HCT116 (cell line): ENCODE data around the gene SLC66A3. TPM values are rescaled to one million over a fixed set of nuclear protein-coding genes. Genes with fewer than 3 reads are reported as not detected.

Experiments
- ATAC-seq: fragments of 200-7000 bp; cut with Tn5 transposase; 2 replicates; pipeline ENCODE4 v1.9.1; 2020; ENCODE audit warnings: mild to moderate bottlenecking, moderate library complexity
- BruUV-seq: library from RNA; stranded (reverse); fragments of 400-500 nt; replicated peaks from 2 replicates; lab custom pipeline; 2021; lab: Mats Ljungman, UMichigan
- CTCF ChIA-PET: fragments of 300-600 bp; sonication (Branson Sonifier 250); formaldehyde crosslinking; loops from one replicate; lab custom pipeline; 2021; ENCODE audit warnings: antibody characterized with exemption; lab: Charles Lee
- POLR2A ChIA-PET: fragments of 300-600, 350-600 bp; sonication (Branson Sonifier 250); formaldehyde crosslinking; loops from one replicate; lab custom pipeline; 2021; ENCODE audit warnings: antibody characterized with exemption; lab: Charles Lee
- RAD21 ChIA-PET, 2 experiments: fragments of 300-600 bp; sonication (Branson Sonifier 250); formaldehyde crosslinking; loops; one replicate each; lab custom pipeline; 2023; ENCODE audit warnings: low total read pairs in 2 of 2; ENCODE audit not compliant: uncharacterized antibody in 2 of 2, unreplicated experiment in 2 of 2, low non-redundant PET in 1 of 2; lab: Charles Lee
- DNase-seq: peaks from one replicate; pipeline ENCODE4 v3.0.0-alpha.2; 2010; ENCODE audit warnings: low read depth, low spot score
- H2AFZ ChIP-seq: fragments of 200-600 bp; shearing (Covaris generic), sonication (generic); 2 replicates; pipeline ENCODE4 v1.6.1; 2017; ENCODE audit warnings: low read depth, mixed run types, mixed read lengths, antibody characterized with exemption, low read length; ENCODE audit not compliant: poor library complexity, severe bottlenecking
- H3K27ac ChIP-seq: 2 replicates; pipeline ENCODE4 v1.5.1; 2012; ENCODE audit warnings: low read depth, low read length
- H3K27me3 ChIP-seq: fragments of 200-600 bp; sonication (generic); 2 replicates; pipeline ENCODE4 v1.6.1; 2016; ENCODE audit warnings: mixed run types, low read length, mixed read lengths; ENCODE audit not compliant: insufficient read depth
- H3K36me3 ChIP-seq, 2 experiments: fragments of 200-500 bp in 1 of 2; fragments of 200-600 bp in 1 of 2; sonication (Bioruptor generic) in 1 of 2; sonication (generic) in 1 of 2; 2 replicates each; pipeline versions ENCODE4 v1.5.1 to v1.6.1; 2014 to 2016; ENCODE audit warnings: low read length in 2 of 2, inconsistent platforms in 1 of 2, mixed read lengths in 1 of 2, mixed run types in 1 of 2; ENCODE audit not compliant: insufficient read depth in 2 of 2, control insufficient read depth in 1 of 2
- H3K4me1 ChIP-seq, 2 experiments: fragments of 200-600 bp in 1 of 2; sonication (generic) in 1 of 2; 2 replicates each; pipeline versions ENCODE4 v1.5.1 to v1.6.1; 2012 to 2017; ENCODE audit warnings: low read length in 2 of 2, inconsistent platforms in 1 of 2, mild to moderate bottlenecking in 1 of 2, mixed read lengths in 1 of 2, mixed run types in 1 of 2, moderate library complexity in 1 of 2; ENCODE audit not compliant: insufficient read depth in 2 of 2, control insufficient read depth in 1 of 2
- H3K4me2 ChIP-seq: fragments of 200-600 bp; sonication (generic); 2 replicates; pipeline ENCODE4 v1.6.1; 2017; ENCODE audit warnings: mixed run types, low read length, mixed read lengths
- H3K4me3 ChIP-seq, 2 experiments: fragments of 200-600 bp in 1 of 2; sonication (generic) in 1 of 2; replicated peaks in 1 of 2; 2 replicates each; pipeline ENCODE4 v1.5.1; 2011 to 2016; ENCODE audit warnings: low read length in 2 of 2, control low read depth in 1 of 2, low read depth in 1 of 2, mild to moderate bottlenecking in 1 of 2, mixed read lengths in 1 of 2, mixed run types in 1 of 2
- H3K79me2 ChIP-seq: fragments of 200-600 bp; sonication (generic); 2 replicates; pipeline ENCODE4 v1.6.1; 2017; ENCODE audit warnings: mild to moderate bottlenecking, mixed run types, low read length, moderate library complexity, mixed read lengths; ENCODE audit not compliant: insufficient read depth
- H3K9ac ChIP-seq: fragments of 200-600 bp; sonication (generic); 2 replicates; pipeline ENCODE4 v1.6.1; 2016; ENCODE audit warnings: low read length, mixed read lengths
- H3K9me2 ChIP-seq: fragments of 200-600 bp; sonication (generic), shearing (Covaris generic); 2 replicates; pipeline ENCODE4 v1.6.1; 2017; ENCODE audit warnings: mixed run types, mild to moderate bottlenecking, moderate library complexity; ENCODE audit not compliant: insufficient read depth
- H3K9me3 ChIP-seq, 2 experiments: fragments of 200-500 bp in 1 of 2; fragments of 200-600 bp in 1 of 2; sonication (Bioruptor generic) in 1 of 2; sonication (generic) in 1 of 2; 2 replicates each; pipeline ENCODE4 v1.6.1; 2014 to 2017; ENCODE audit warnings: low read length in 2 of 2, mixed read lengths in 2 of 2, inconsistent platforms in 1 of 2, low read depth in 1 of 2, mild to moderate bottlenecking in 1 of 2, mixed run types in 1 of 2, moderate library complexity in 1 of 2; ENCODE audit not compliant: control insufficient read depth in 1 of 2, insufficient read depth in 1 of 2
- H4K20me1 ChIP-seq: fragments of 200-600 bp; sonication (generic), shearing (Covaris generic); 2 replicates; pipeline ENCODE4 v1.6.1; 2017; ENCODE audit warnings: mixed run types, mild to moderate bottlenecking, moderate library complexity; ENCODE audit not compliant: insufficient read depth
- ATF3 ChIP-seq: IDR thresholded peaks from 2 replicates; pipeline ENCODE4 v1.6.1; 2012
- EGR1 ChIP-seq: IDR thresholded peaks from 2 replicates; pipeline ENCODE4 v1.6.1; 2012; ENCODE audit warnings: low read depth
- JUND ChIP-seq: IDR thresholded peaks from 2 replicates; pipeline ENCODE4 v1.6.1; 2012
- MAX ChIP-seq: IDR thresholded peaks from 2 replicates; pipeline ENCODE4 v1.6.1; 2012
- POLR2A ChIP-seq: IDR thresholded peaks from 2 replicates; pipeline ENCODE4 v1.7.0; 2011; ENCODE audit warnings: borderline replicate concordance; ENCODE audit not compliant: insufficient read depth, insufficient read length; ENCODE audit errors: extremely low read depth
- POLR2AphosphoS5 ChIP-seq: IDR thresholded peaks from 2 replicates; pipeline ENCODE4 v1.6.1; 2011; ENCODE audit warnings: mild to moderate bottlenecking, low read depth, low read length, moderate library complexity
- SIN3A ChIP-seq: IDR thresholded peaks from 2 replicates; pipeline ENCODE4 v1.6.1; 2012; ENCODE audit warnings: low read depth
- ZFX ChIP-seq: fragments of 450-650 bp; IDR thresholded peaks from 2 replicates; pipeline ENCODE4 v1.6.1; 2017
- intact Hi-C: fragments of 100-400 bp; cut with micrococcal nuclease; formaldehyde crosslinking; loops from 2 replicates; pipeline ENCODE4 v1.10.0; 2022
- total RNA-seq: library from RNA; stranded (reverse); gene quantifications from one replicate; pipeline ENCODE4 v1.2.1, GENCODE V29; 2021; ENCODE audit not compliant: unreplicated experiment

The SLC66A3 gene
- total RNA-seq, 1 experiment from 2014 or later, result 15.9 TPM

GRCh38 chr2:11180653-11181052 is 25.4 kb downstream of the SLC66A3 start:
- no peak overlapping the region for H3K4me2 ChIP-seq
- ChIA-PET RAD21 (no interaction called here), CTCF (no interaction called here)
- H3K36me3 ChIP-seq, result peaks cover 4 to 5% of the 10 kb centered on the region in 2 experiments; a peak in 1 of 4 replicates
- no TSS peak for BruUV-seq
- no peak for DNase-seq
- no peak overlapping the region for H3K9ac ChIP-seq
- no peaks in the 10 kb centered on the region for H3K9me2 ChIP-seq
- peaks cover 6% of the 10 kb centered on the region; the same call in 1 of the 2 replicates for H4K20me1 ChIP-seq
- intact Hi-C loops, result no loop called here
- no peaks in the 10 kb centered on the region for H3K79me2 ChIP-seq
- no peak overlapping the region for H3K27ac ChIP-seq
- H3K9me3 ChIP-seq, result no peaks in the 10 kb centered on the region
- H3K4me3 ChIP-seq, result no peak overlapping the region
- TF ChIP-seq MAX, result no peak
- TF ChIP-seq POLR2A, result no peak
- TF ChIP-seq ZFX, result no peak
- no peak for TF ChIP-seq SIN3A
- no peak for TF ChIP-seq ATF3
- no peak for TF ChIP-seq JUND
- TF ChIP-seq, all 23 proteins: peak for 0
- Histone ChIP-seq H2AFZ (no peak overlapping the region), H3K4me1 (no peaks in the 10 kb centered on the region), H3K27me3 (no peaks in the 10 kb centered on the region)
- POLR2A ChIA-PET, result no interaction called here
- no peak for ATAC-seq

GRCh38 chr2:11182951-11183350 is 27.7 kb downstream of the SLC66A3 start:
- POLR2A ChIA-PET, result no interaction called here
- Histone ChIP-seq H3K9ac (no peak overlapping the region), H2AFZ (no peak overlapping the region), H3K9me2 (no peaks in the 10 kb centered on the region), H3K4me3 (no peak overlapping the region), H3K36me3 (peaks cover 4 to 5% of the 10 kb centered on the region in 2 experiments; a peak in 1 of 4 replicates), H3K79me2 (no peaks in the 10 kb centered on the region), H3K9me3 (no peaks in the 10 kb centered on the region), H3K4me2 (no peak overlapping the region), H3K4me1 (peaks cover 0 to 9% of the 10 kb centered on the region in 2 experiments; a peak in 2 of 4 replicates), H3K27ac (no peak overlapping the region), H3K27me3 (no peaks in the 10 kb centered on the region), H4K20me1 (peaks cover 5% of the 10 kb centered on the region; the same call in 1 of the 2 replicates)
- no peak for ATAC-seq
- no peak for DNase-seq
- intact Hi-C loops, result no loop called here
- RAD21 ChIA-PET, result interaction anchor here (1.2 kb wide), 2 partner anchors 50 kb away, joined by 3 to 4 read pairs; a partner anchor contains a TSS
- CTCF ChIA-PET, result interaction anchor here (0.7 kb wide), 1 partner anchor 50 kb away, joined by 3 read pairs; a partner anchor contains a TSS
- no TSS peak for BruUV-seq
- TF ChIP-seq EGR1, result no peak
- TF ChIP-seq POLR2AphosphoS5, result no peak
